HT1080 (cell line): ENCODE measurements around the gene SMIM35. TPM values are rescaled to one million over a fixed set of nuclear protein-coding genes. Genes with fewer than 3 reads are reported as not detected.

Source experiments
- DNase-seq: peaks from one replicate; pipeline ENCODE4 v3.0.0-alpha.2; 2015; ENCODE audit warnings: low read depth
- total RNA-seq: library from RNA; depleted of rRNA; stranded (reverse); fragments of >200 nt; shearing (Covaris generic); gene quantifications from 2 replicates; pipeline ENCODE4 v1.2.3, GENCODE V29; 2014

Gene SMIM35
- total RNA-seq, 1 experiment from 2014 or later, result not detected

- no peak for DNase-seq
Observed at GRCh38 chr11:118111019-118111743, 24.4 kb upstream of the SMIM35 start.

GRCh38 chr11:118109231-118109630, 22.5 kb upstream of the SMIM35 start:
- DNase-seq, result no peak

GRCh38 chr11:118108513-118108912, 21.8 kb upstream of the SMIM35 start:
- no peak for DNase-seq

- DNase-seq, result peak; percentile 44
Observed at GRCh38 chr11:118106789-118107335, 20.1 kb upstream of the SMIM35 start.

GRCh38 chr11:118105657-118106305, 19.0 kb upstream of the SMIM35 start:
- DNase-seq, result no peak

GRCh38 chr11:118104491-118104890, 17.7 kb upstream of the SMIM35 start:
- DNase-seq, result no peak

- no peak for DNase-seq
Observed at GRCh38 chr11:118102721-118103261, 16.0 kb upstream of the SMIM35 start.

GRCh38 chr11:118100691-118101232, 14.0 kb upstream of the SMIM35 start:
- no peak for DNase-seq

- no peak for DNase-seq
Observed at GRCh38 chr11:118099838-118100556, 13.2 kb upstream of the SMIM35 start.

- DNase-seq, result no peak
Observed at GRCh38 chr11:118098996-118099837, 12.5 kb upstream of the SMIM35 start.

GRCh38 chr11:118095967-118096367, 9.2 kb upstream of the SMIM35 start:
- DNase-seq, result no peak

GRCh38 chr11:118095493-118095892, 8.7 kb upstream of the SMIM35 start:
- no peak for DNase-seq

- no peak for DNase-seq
Observed at GRCh38 chr11:118092907-118093571, 6.3 kb upstream of the SMIM35 start.

- no peak for DNase-seq
Observed at GRCh38 chr11:118091690-118092089, 4.9 kb upstream of the SMIM35 start.

- no peak for DNase-seq
Observed at GRCh38 chr11:118090545-118091162, 3.9 kb upstream of the SMIM35 start.

GRCh38 chr11:118088531-118088930, 1.8 kb upstream of the SMIM35 start:
- DNase-seq, result no peak

GRCh38 chr11:118087931-118088330, 1.2 kb upstream of the SMIM35 start:
- no peak for DNase-seq

GRCh38 chr11:118084656-118085055, 2.1 kb downstream of the SMIM35 start:
- no peak for DNase-seq

GRCh38 chr11:118084247-118084646, 2.5 kb downstream of the SMIM35 start:
- DNase-seq, result no peak
